SIG-M5 treated with dmso at 0.1 percent for 504 hours (cell line): ENCODE measurements around the gene TRUB2.
A peak's percentile ranks its signal among the peaks of the same experiment; 100 is the strongest.

ENCODE experiments used
- DNase-seq: peaks from one replicate; lab custom pipeline; 2025; ENCODE audit not compliant: unreplicated experiment; lab: John Stamatoyannopoulos, UW

Gene TRUB2, protein sequence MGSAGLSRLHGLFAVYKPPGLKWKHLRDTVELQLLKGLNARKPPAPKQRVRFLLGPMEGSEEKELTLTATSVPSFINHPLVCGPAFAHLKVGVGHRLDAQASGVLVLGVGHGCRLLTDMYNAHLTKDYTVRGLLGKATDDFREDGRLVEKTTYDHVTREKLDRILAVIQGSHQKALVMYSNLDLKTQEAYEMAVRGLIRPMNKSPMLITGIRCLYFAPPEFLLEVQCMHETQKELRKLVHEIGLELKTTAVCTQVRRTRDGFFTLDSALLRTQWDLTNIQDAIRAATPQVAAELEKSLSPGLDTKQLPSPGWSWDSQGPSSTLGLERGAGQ

DNA sequence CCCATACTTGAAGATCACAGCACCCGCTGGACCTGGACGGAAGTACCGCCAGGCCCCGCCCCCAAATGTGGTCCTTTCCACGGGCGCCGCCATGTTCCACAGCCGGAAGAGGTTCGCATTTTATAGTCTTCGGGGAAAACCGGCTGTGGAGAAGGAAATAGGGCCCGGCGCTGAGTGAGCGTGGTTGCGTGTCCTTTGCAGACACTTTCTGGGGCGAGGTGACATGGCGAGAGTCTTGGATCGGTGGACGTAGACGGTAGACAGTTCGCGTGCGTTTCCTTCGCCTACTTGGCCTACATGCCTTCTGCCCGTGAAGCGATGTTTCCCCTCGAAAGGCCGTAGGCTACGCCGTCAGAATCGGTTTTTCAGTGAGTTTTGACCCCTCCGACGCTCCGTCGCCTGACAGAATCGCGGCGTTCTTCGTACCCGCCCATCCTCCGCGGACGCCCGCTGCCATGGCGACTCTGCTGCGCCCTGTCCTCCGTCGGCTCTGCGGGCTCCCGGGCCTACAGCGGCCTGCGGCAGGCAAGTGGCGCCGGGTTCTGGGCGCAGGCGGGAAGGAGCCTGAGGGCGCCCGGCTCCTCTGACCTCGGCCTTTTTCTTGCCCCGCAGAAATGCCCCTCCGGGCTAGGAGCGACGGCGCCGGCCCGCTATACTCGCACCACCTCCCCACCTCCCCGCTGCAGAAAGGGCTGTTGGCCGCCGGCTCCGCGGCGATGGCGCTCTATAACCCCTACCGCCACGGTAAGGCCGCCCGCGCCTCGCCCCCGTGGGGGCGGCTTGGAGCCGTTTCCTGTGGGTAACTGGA, at the start of gene TRUB2, which contains the start of gene COQ4:
Gene TRUB2, minus strand, starts transcription at position 44 of the 808 bp plus-strand sequence. Its CDS starts 39 bp downstream, at position 5.
Gene COQ4, plus strand, starts transcription at position 436 of the 808 bp plus-strand sequence. Its CDS starts 20 bp downstream, at position 456.
- peak; percentile 96 for DNase-seq

DNA sequence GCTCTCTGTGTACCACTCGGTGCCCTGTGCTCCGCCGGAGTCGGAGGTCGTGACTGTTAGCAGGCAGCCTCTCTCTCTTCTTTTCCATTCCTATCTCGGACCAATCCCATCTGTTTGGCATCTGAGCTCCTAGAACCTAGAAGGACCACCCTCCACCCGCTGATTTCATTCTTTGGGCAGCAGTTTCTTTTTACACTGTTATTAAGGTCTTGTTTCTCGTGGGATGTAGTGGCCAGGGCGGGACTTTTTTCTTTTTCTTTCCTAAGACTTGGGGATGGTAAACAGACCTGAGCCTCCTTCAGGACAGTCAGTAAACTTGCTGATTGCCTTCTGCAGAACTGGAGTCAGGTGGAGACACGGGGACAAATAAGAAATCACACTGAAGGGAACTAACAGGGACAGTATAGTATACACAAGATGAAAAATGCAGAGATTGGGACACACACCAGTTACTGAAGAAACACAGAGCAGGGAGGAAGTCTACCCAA, 49.4 kb upstream of the TRUB2 start:
- no peak for DNase-seq

DNA sequence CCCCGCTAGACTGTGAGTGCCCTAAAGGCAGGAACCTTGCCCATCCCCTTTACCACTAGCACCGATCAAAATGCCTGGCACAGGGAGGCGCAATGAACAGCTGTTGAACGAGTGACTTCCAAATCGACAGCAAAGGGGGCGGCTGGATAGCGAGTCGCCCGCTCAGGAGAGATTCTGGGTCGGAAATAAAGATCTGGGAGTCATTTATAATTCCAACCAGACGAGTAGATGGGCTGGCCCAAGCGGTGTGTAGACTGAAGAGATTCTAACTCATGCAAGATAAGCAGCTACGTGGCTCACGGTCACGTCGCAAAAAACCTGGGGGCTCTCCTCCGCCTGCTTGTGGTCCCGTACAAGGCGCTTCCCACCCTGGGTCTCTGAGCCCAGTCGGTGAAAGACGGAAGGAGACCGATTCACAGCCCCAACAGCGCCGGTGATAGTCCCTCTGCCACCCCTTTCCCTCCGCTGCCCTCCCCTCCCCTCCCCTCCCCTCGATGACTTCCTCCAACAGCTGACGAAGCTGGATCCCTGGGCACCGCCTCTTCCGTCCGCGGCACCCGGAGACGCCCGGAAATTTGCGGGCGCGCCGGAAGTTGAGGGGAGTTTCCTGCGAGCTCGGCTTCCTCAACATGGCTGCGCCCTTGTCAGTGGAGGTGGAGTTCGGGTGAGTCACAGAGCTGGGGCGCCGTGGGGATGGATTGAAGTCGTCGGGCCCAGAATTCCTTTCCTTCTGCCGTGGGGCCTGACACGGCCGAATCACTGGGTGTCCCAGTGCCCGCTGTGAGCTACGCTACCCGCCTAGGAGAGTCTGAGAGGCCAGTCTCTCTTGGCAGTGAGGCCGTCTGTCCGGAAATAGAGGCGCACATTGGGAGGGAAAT, 48.7 kb upstream of the TRUB2 start, which contains the start of gene URM1:
Gene URM1, plus strand, starts transcription at position 623 of the 878 bp plus-strand sequence. Its CDS starts 7 bp downstream, at position 630.
- DNase-seq, result peak; percentile 94

DNA sequence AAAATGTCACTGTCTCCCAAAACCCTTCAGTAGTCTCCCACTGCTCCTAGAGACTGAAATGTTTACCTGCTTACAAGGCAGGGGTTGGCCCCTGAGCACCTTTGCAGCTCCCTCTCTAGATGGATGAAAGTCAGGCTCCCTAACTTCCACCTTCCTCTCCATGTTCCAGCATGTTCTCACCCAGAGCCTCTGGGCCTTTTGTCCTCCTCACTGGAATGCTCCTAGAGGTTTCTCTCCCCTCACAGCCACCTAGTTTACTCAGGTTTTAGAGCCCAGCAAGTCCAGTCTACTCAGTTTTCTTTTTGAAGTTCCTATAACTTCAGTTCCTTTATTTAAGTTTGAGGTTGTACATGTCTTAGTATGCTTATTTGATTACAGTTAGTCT, 48.1 kb upstream of the TRUB2 start:
- no peak for DNase-seq

DNA sequence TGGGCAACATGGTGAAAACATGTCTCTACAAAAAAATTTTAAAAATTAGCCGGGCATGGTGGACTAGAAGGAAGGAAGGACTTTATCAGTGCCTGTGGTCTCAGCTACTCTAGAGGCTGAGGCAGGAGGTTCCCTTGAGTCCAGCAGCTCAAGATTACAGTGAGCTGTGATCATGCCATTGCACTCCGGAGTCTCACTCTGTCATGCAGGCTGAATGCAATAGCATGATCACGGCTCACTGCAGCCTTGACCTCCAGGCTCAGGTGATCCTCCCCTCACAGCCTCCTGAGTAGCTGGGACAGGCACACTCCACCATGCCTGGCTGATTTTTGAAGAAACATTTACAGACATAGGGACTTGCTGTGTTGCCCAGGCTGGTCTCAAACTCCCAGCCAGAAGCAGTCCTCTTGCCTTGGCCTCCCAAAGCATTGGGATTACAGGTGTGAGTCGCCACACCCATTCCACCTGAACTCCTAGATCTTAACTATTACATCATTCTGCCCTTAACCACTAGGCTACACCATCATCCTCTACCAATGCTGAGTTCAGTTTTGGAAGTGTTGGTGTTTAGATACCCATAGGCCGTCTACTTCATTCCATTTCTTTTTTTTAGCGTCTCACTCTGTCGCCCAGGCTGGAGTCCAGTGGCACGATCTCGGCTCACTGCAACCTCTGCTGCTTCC, 46.9 kb upstream of the TRUB2 start:
- no peak for DNase-seq

DNA sequence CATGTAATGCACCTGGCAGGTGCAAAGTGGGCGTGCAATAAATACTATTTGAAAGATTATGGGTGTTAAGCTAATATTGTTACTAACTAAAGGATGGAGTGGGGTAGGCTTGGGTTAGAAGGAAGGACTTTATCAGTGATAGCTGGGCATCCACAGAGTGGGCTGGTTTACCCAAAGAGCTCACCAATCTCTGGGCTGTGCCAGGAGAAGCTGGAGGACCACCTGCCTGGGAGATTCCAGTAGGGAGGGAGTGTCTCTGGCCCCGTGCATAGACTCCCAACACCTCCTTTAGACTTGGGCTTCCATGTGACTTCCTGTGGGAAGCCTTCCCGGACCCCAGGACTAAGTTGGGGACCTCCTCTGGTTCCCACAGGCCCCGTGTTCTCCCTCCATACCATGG, 43.3 kb upstream of the TRUB2 start:
- no peak for DNase-seq

DNA sequence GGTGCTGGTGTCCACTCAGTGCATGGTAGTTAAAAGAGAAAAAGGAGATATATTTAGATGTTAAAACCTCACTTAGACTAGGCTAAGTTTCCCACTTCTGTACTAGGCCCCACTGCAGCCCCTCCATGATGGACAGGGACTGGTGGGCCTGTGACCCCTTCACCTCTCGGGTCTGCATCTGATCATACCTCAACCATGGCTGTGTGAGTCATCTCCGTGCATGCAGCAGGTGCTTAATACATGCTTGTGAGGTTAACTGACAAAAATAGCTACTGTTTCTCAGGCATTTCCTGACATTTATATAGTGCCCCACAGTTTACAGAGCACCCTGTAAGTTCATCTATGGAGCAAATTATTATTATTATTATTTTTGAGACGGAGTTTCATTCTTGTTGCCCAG, 40.5 kb upstream of the TRUB2 start:
- DNase-seq, result no peak

DNA sequence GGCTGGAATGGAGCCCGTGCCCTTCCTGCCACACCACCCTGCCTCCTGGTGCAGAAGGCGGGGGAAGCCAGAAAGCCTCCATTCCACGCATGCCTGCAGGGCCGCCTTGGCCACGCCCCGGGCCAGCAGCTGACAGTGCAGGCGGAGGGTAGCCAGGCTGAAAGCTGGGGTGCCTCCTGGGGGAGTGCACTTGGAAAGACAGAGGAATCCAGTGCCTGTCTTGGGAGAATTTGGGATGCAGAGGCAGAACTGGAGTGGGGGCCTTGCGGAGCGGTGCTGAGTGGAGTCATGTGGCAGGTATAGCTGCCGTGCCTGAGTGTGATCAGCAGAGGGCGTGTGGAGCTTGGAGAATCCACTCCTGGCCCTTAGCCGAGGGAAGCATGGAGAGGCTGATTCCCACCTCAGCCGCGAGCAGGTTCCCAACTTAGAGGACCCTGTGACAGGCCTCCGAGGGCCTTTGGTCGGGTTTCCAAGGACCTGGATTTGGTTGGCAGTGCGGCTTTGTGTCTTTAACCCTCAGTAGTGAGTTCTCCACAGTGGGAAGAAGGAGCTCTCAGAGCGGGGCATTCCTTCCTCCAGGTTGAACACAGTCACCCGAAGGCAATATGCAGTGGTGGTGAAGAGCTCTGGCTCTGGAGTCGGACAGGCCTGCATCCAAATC, 39.9 kb upstream of the TRUB2 start:
- peak; percentile 71 for DNase-seq

DNA sequence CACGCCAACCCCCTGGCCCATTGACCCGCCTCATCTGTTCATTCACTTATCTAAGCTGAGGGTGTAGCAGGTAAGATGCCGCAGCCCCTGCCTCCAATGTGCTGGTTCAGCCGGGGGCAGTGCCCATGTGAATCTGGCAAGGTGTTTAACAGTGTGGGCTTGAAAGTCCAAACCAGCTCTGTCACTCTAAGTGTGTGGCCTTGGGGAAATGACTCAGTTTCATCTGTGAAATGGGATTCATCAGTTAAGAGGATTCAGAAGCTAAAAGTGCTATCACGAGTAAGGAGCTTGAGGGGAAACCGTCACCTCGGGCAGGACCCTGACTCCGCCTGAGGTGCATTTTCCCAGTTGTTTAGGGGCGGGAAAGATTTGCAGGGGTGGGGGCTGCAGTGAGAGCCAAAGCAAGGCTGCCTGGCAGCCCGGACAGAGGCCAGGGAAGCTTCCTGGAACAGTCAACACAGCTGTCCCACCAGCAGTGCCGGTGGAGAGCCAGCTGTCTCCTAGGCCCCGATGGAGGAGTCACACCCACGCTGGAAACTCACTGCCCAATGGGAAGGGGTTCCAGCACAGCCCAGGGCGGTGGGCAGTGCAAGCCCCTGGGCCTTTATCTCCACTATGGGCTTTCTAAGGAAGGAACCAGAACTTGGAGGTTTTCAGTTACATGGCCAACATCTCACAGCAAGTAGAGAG, 39.2 kb upstream of the TRUB2 start:
- no peak for DNase-seq

DNA sequence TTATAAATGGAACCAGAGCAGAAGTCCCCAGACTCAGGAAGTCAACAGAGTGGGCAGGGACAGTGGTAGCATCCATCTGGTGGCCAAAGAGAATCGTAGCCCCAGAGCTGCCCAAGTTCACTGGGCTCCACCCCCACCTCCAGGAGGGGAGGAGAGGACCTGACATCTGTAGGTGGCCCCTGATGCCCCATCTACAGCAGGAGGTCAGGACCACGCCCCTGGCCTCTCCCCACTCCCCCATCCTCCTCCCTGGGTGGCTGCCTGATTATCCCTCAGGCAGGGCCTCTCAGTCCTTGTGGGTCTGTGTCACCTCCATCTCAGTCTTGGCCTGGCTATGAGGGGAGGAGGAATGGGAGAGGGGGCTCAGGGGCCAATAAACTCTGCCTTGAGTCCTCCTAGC, 38.6 kb upstream of the TRUB2 start:
- DNase-seq, result no peak

DNA sequence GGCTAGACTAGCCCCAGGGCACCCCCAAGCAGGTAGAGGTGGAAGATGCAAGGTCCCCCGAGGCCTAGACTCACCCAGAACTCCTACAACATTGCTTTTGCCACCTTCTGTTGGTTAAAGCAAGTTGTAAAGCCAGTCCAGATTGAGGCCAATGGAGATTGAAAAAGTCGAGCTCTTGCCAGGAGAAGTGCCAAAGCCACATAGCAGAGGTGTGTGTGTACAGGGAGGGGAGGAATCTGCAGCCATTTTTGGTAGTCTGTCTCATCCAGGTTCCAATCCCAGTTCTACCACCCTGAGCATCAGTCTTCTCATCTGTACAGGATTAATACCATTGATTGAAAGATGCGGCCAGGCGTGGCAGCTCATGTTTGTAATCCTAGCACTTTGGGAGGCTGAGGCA, 36.6 kb upstream of the TRUB2 start:
- DNase-seq, result no peak

DNA sequence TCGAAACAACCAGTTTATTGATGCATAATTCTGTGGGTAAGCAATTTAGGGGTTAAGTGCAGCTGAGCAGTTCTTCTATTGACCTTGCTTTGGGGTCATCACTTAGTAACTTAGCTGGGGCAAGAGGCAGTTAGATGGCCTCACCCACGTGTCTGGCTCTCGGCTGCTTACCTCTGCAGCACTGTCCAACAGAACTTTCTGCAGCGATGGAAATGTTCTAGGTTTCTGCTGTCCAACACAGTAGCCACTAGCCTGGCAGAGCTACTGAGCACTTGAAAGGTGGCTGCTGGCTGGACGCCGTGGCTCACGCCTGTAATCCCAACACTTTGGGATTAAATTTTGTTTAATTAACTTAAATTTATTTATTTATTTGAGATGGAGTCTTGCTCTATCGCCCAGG, 35.8 kb upstream of the TRUB2 start:
- DNase-seq, result no peak

DNA sequence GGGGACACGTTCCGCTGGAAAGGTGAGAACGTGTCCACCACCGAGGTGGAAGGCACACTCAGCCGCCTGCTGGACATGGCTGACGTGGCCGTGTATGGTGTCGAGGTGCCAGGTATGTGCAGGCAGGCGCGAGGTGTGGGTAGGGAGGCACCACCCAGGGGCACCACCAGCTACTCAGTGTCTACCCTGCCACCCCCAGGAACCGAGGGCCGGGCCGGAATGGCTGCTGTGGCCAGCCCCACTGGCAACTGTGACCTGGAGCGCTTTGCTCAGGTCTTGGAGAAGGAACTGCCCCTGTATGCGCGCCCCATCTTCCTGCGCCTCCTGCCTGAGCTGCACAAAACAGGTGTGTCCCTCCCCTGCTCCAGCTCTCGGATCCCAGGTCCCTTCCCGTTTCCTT, 33.2 kb upstream of the TRUB2 start:
- DNase-seq, result no peak

DNA sequence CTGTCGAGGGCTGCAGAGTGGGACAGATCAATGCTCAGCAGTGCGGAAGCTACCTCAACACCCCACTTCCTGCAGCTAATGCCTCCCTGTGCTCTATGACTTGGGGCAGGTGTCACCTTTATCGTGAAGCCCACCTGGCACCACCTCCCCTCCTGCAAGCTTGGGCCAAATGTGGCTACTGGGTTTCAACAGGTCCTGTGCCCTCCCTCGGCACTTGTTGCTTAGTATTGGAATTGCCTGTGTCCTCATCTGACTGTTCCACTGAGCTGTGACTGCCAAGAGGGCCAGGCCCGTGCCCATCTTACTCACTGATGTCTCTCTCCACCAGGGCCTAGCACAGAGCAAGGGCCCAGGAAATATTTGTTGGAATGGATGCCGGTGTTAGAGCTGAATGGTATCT, 27.5 kb upstream of the TRUB2 start:
- no peak for DNase-seq

DNA sequence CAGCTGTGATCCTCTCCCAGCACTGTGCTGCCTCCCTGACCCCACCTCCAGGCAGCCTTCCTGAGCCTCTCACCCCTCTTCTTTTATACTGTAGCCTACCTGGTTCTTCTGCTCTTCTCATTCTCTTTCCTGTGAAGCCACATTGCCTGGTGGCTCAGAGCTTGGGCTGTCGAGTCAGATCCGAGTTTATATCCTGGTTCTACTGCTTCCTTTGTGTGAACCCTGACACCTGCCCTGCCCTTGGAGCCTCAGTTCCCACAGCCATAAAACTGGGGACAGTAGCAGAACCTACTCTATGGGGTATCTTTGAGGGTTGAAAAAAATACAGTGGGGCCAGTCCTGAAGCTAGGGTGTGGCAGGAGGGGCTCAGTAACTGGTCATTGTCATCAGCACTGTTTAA, 26.9 kb upstream of the TRUB2 start:
- DNase-seq, result no peak

DNA sequence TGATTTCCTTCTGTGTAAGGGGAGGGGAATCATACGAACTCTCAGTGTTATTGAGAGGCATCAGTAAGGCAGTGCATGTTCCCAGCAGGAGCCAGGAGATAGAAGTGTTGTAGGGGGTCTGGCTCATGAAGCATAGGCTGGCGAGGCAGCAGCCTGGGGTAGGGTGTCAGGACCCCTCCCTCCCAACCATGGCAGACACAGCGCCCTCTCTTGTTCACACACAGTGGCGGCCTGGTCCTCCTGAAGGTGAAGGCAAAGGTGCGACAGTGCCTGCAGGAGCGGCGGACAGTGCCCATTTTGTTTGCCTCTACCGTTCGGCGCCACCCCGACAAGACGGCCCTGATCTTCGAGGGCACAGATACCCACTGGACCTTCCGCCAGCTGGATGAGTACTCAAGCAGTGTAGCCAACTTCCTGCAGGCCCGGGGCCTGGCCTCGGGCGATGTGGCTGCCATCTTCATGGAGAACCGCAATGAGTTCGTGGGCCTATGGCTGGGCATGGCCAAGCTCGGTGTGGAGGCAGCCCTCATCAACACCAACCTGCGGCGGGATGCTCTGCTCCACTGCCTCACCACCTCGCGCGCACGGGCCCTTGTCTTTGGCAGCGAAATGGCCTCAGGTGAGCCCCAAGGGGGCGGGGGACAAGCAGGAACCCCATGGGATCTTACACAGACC, 22.8 kb upstream of the TRUB2 start:
- DNase-seq, result no peak

DNA sequence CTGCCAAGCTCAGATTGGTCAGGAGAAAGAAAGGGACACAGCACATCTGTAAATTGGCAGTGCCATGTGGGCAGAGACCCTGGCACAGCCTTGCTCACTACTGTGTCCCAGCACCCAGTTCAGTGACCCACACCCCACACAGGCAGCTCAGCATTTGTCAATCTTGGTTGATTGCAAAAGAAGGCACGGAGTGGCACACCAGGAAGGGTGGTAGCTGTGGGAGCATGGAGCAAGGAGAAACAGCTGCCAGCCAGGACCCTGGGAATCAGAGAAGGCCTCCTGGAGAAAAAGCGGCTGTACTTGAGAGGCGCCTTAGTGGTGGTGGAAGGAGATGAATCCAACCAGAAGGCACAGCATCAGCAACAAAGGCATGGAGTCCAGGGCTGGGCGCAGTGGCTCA, 21.6 kb upstream of the TRUB2 start:
- DNase-seq, result no peak

DNA sequence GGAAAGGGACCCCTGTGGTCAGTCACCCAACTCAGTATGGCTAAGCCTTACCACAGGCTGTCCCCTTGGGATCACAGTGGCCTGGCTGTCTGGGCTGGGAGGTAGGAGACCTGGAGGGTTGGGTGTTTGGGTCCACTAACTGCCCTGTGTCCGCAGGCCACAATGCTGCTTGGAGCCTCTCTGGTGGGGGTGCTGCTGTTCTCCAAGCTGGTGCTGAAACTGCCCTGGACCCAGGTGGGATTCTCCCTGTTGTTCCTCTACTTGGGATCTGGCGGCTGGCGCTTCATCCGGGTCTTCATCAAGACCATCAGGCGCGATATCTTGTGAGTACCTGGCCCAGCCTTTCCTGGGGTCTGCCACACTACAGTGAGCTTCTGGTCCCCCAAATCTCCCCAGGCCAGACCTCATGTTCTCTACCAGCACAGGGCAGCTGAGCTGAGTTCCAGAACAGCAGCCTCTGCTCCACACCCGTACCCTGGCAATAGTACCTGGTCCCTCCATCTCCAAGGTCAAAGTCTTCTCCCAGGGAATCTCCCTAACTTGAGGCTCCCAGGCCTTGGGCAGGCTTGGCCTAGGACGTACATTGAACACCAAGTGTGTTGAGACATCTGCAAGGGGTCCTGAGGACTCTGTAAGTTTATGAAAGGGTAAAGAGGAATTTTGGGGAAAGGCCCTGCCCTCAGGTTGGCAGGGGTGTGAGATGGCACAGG, 20.9 kb upstream of the TRUB2 start:
- no peak for DNase-seq
